Loucy (cell line): ENCODE data around the gene LHFPL3.

Experiments
- H2AFZ ChIP-seq: fragments of 200-600 bp; sonication (generic); 2 replicates; pipeline ENCODE4 v1.6.0; 2016; ENCODE audit warnings: antibody characterized with exemption, mild to moderate bottlenecking, low read length, moderate library complexity
- H3F3A ChIP-seq: fragments of 200-600 bp; 2 replicates; pipeline ENCODE4 v1.6.0; 2016; ENCODE audit warnings: antibody characterized with exemption, low read depth, mild to moderate bottlenecking
- H3K27me3 ChIP-seq: fragments of 200-600 bp; sonication (generic); 2 replicates; pipeline ENCODE4 v1.6.1; 2014; ENCODE audit warnings: low read length, mild to moderate bottlenecking; ENCODE audit not compliant: insufficient read depth, poor library complexity, severe bottlenecking
- H3K36me3 ChIP-seq: fragments of 200-600 bp; sonication (generic); 2 replicates; pipeline ENCODE4 v1.6.1; 2016; ENCODE audit warnings: low read length; ENCODE audit not compliant: insufficient read depth
- H3K4me1 ChIP-seq: fragments of 200-600 bp; sonication (generic); 2 replicates; pipeline ENCODE4 v1.5.1; 2014; ENCODE audit warnings: low read length, mild to moderate bottlenecking; ENCODE audit not compliant: insufficient read depth, poor library complexity, severe bottlenecking
- H3K4me2 ChIP-seq: fragments of 200-600 bp; sonication (generic); 2 replicates; pipeline ENCODE4 v1.6.0; 2014; ENCODE audit warnings: antibody characterized with exemption, low read length, low read depth, mild to moderate bottlenecking; ENCODE audit not compliant: poor library complexity, severe bottlenecking
- H3K4me3 ChIP-seq: fragments of 200-600 bp; sonication (generic); 2 replicates; pipeline ENCODE4 v1.5.1; 2014; ENCODE audit warnings: low read length, mild to moderate bottlenecking, mixed read lengths; ENCODE audit not compliant: poor library complexity, severe bottlenecking
- H3K79me2 ChIP-seq: fragments of 200-600 bp; sonication (generic); 2 replicates; pipeline ENCODE4 v1.6.1; 2014; ENCODE audit warnings: low read length; ENCODE audit not compliant: insufficient read depth
- H3K9ac ChIP-seq: fragments of 200-600 bp; sonication (generic); 2 replicates; pipeline ENCODE4 v1.6.0; 2014; ENCODE audit warnings: mild to moderate bottlenecking, low read depth, low read length, moderate library complexity; ENCODE audit not compliant: poor library complexity, severe bottlenecking
- H3K9me2 ChIP-seq: fragments of 200-600 bp; sonication (generic); replicated peaks from 2 replicates; pipeline ENCODE4 v1.6.1; 2016; ENCODE audit warnings: low read depth, low read length, mixed read lengths
- H3K9me3 ChIP-seq: fragments of 200-600 bp; sonication (generic); 2 replicates; pipeline ENCODE4 v1.6.1; 2014; ENCODE audit warnings: mild to moderate bottlenecking, antibody characterized with exemption, low read length, low read depth; ENCODE audit not compliant: insufficient read depth
- H4K20me1 ChIP-seq: fragments of 200-600 bp; sonication (generic); 2 replicates; pipeline ENCODE4 v1.6.0; 2014; ENCODE audit warnings: antibody characterized with exemption, low read length, mild to moderate bottlenecking; ENCODE audit not compliant: insufficient read depth, poor library complexity, severe bottlenecking
- EZH2phosphoT487 ChIP-seq: fragments of 200-600 bp; IDR thresholded peaks from 2 replicates; pipeline ENCODE4 v1.6.1; 2018; ENCODE audit warnings: antibody characterized with exemption, mild to moderate bottlenecking, moderate library complexity, borderline replicate concordance
- TF ChIP-seq, protein P1 (sequence below): fragments of 200-600 bp; sonication (generic); conservative IDR thresholded peaks from 2 replicates; pipeline ENCODE4 v1.5.1; 2014; ENCODE audit warnings: mild to moderate bottlenecking, antibody characterized with exemption, low read length

Gene LHFPL3

DNA sequence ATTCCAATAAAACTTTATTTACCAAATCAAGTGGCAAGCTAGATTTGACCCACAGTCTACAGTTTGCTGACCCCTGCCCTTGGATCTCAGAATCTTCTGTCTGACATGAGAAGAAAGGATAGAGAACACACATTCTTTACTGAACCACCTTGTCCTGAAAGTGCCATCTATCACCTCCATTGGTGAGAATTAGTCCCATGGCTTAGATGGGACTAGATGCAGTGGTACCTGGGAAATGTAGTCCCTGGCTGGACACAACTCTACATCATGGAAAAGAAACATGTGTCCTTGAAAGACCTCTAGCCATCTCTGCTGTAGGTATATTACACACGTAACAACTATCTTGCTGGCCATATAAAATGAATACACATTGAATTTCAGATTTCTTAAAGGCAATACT lies 336.2 kb downstream of the LHFPL3 start:
- Histone ChIP-seq H3K79me2 (no peaks in the 10 kb centered on the region), H3K9me2 (no peaks in the 10 kb centered on the region), H3F3A (no peaks in the 10 kb centered on the region), H3K27me3 (no peaks in the 10 kb centered on the region), H3K4me1 (no peaks in the 10 kb centered on the region), H3K36me3 (no peaks in the 10 kb centered on the region), H2AFZ (no peak overlapping the region), H3K9me3 (no peaks in the 10 kb centered on the region), H3K4me2 (no peak overlapping the region), H3K9ac (no peak overlapping the region), H3K4me3 (no peak overlapping the region), H4K20me1 (no peaks in the 10 kb centered on the region)
- TF ChIP-seq, protein P1, sequence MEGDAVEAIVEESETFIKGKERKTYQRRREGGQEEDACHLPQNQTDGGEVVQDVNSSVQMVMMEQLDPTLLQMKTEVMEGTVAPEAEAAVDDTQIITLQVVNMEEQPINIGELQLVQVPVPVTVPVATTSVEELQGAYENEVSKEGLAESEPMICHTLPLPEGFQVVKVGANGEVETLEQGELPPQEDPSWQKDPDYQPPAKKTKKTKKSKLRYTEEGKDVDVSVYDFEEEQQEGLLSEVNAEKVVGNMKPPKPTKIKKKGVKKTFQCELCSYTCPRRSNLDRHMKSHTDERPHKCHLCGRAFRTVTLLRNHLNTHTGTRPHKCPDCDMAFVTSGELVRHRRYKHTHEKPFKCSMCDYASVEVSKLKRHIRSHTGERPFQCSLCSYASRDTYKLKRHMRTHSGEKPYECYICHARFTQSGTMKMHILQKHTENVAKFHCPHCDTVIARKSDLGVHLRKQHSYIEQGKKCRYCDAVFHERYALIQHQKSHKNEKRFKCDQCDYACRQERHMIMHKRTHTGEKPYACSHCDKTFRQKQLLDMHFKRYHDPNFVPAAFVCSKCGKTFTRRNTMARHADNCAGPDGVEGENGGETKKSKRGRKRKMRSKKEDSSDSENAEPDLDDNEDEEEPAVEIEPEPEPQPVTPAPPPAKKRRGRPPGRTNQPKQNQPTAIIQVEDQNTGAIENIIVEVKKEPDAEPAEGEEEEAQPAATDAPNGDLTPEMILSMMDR = no peak
- no peak for TF ChIP-seq EZH2phosphoT487

DNA sequence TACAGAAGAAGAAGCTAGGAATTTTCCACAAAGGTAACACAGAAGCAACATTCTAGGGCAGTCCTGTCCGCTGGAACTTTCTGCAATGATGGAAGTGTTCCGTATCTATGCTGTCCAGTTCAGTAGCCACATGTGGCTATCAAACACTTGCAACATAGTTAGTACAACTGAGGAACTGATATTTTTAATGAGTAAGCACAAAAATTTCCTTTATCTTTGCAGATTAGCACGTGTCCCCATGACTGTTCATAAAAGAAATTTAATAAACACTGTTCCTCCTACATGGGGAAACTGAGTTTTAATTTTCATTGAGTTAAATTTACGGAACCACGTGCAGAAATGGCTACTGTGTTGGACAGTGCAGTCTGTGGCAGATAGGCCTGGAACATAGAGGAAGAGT lies 349.2 kb downstream of the LHFPL3 start:
- TF ChIP-seq EZH2phosphoT487 = no peak
- TF ChIP-seq, protein P1 = no peak
- Histone ChIP-seq H3K4me1 (no peaks in the 10 kb centered on the region), H3K9me2 (no peaks in the 10 kb centered on the region), H4K20me1 (no peaks in the 10 kb centered on the region), H3K27me3 (no peaks in the 10 kb centered on the region), H3K9ac (no peak overlapping the region), H2AFZ (no peak overlapping the region), H3K79me2 (no peaks in the 10 kb centered on the region), H3K4me3 (no peak overlapping the region), H3K9me3 (no peaks in the 10 kb centered on the region), H3F3A (no peaks in the 10 kb centered on the region), H3K36me3 (no peaks in the 10 kb centered on the region), H3K4me2 (no peak overlapping the region)

DNA sequence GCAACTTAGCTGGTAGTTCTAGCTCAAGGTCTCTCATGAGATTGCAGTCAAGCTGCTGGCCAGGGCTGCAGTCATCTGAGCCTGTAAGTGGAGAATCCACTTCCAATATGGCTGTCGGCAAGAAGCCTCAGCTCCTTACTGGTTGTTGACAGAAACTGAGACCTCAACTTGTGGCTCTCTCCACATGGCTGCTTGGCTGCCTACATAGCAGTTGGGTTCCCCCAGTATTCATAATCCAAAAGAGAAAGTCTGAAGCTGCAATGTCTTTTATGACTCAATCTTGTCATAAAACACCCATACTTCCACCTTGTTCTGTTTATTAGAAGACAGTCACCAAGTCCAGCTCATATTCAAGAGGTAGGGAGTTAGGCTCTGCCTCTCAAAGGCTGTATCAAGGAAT lies 350.7 kb downstream of the LHFPL3 start:
- no peaks in the 10 kb centered on the region for H3K36me3 ChIP-seq

More for the DNA sequence above, 350.7 kb downstream of the LHFPL3 start:
- Histone ChIP-seq H2AFZ (no peak overlapping the region), H3K4me2 (no peak overlapping the region), H3F3A (no peaks in the 10 kb centered on the region), H3K4me3 (no peak overlapping the region), H3K9me2 (no peaks in the 10 kb centered on the region), H4K20me1 (no peaks in the 10 kb centered on the region), H3K9me3 (no peaks in the 10 kb centered on the region), H3K27me3 (no peaks in the 10 kb centered on the region), H3K9ac (no peak overlapping the region), H3K4me1 (no peaks in the 10 kb centered on the region), H3K79me2 (no peaks in the 10 kb centered on the region)
- TF ChIP-seq, protein P1 = no peak
- TF ChIP-seq EZH2phosphoT487 = no peak
